Muscle layer of duodenum (tissue), 2 donors: Measurements from ENCODE around the gene MED10.
"Not testable (repeated sequence)": the region's sequence is repeated elsewhere in the genome, so short reads cannot be mapped to it uniquely, and the experiment has no call there.

Experiments used
- H3K27ac ChIP-seq: one replicate; pipeline ENCODE4 v1.7.0; 2013; ENCODE audit warnings: mild to moderate bottlenecking, low read length
- H3K27me3 ChIP-seq: one replicate; pipeline ENCODE4 v1.7.0; 2013; ENCODE audit warnings: low read depth, mild to moderate bottlenecking, control low read depth, low read length
- H3K36me3 ChIP-seq, 2 donors: one replicate each; pipeline ENCODE4 v1.7.0; 2013; ENCODE audit warnings: low read length in 2 of 2, control low read depth in 1 of 2, mild to moderate bottlenecking in 1 of 2; ENCODE audit not compliant: insufficient read depth in 2 of 2, control insufficient read depth in 1 of 2
- H3K4me1 ChIP-seq, 2 donors: one replicate each; pipeline ENCODE4 v1.7.0; 2013; ENCODE audit warnings: low read length in 2 of 2, mild to moderate bottlenecking in 2 of 2, control low read depth in 1 of 2, moderate library complexity in 1 of 2; ENCODE audit not compliant: insufficient read depth in 2 of 2, control insufficient read depth in 1 of 2
- H3K4me3 ChIP-seq, 2 donors: one replicate each; pipeline ENCODE4 v1.7.0; 2013; ENCODE audit warnings: low read length in 2 of 2, low read depth in 1 of 2, mild to moderate bottlenecking in 1 of 2
- H3K9me3 ChIP-seq, 2 donors: one replicate each; pipeline ENCODE4 v1.7.0; 2013; ENCODE audit warnings: low read length in 2 of 2, control low read depth in 1 of 2, mild to moderate bottlenecking in 1 of 2; ENCODE audit not compliant: control insufficient read depth in 1 of 2
- donor health status: healthy.

Gene MED10

GRCh38 chr5:6370580-6370979 is 7.8 kb downstream of the MED10 start:
- Histone ChIP-seq H3K36me3 (peaks cover 51 to 86% of the 10 kb centered on the region in 2 donors), H3K27me3 (no peaks in the 10 kb centered on the region), H3K27ac (no peak overlapping the region)

GRCh38 chr5:6365977-6366590 is 12.3 kb downstream of the MED10 start:
- Histone ChIP-seq H3K9me3 (no peaks in the 10 kb centered on the region), H3K36me3 (peaks cover 17 to 51% of the 10 kb centered on the region in 2 donors), H3K27me3 (no peaks in the 10 kb centered on the region), H3K27ac (no peak overlapping the region), H3K4me3 (no peak overlapping the region), H3K4me1 (no peaks in the 10 kb centered on the region)

More at GRCh38 chr5:6370580-6370979, 7.8 kb downstream of the MED10 start:
- H3K4me1 ChIP-seq: no peaks in the 10 kb centered on the region
- H3K9me3 ChIP-seq: no peaks in the 10 kb centered on the region
- H3K4me3 ChIP-seq: no peak overlapping the region

- H3K36me3 ChIP-seq: peaks cover 11 to 45% of the 10 kb centered on the region in 2 donors
- H3K27me3 ChIP-seq: no peaks in the 10 kb centered on the region
- H3K27ac ChIP-seq: no peak overlapping the region
- H3K4me1 ChIP-seq: no peaks in the 10 kb centered on the region
- H3K4me3 ChIP-seq: no peak overlapping the region
- no peaks in the 10 kb centered on the region for H3K9me3 ChIP-seq
Observed at GRCh38 chr5:6365142-6365976, 13.0 kb downstream of the MED10 start.

- not testable (repeated sequence) for H3K27ac ChIP-seq, H3K4me3 ChIP-seq, H3K4me1 ChIP-seq, H3K9me3 ChIP-seq, H3K27me3 ChIP-seq
- H3K36me3 ChIP-seq: peaks cover 6 to 27% of the 10 kb centered on the region in 2 donors
Observed at GRCh38 chr5:6363454-6364011, 14.8 kb downstream of the MED10 start.

- Histone ChIP-seq H3K27ac (no peak overlapping the region), H3K9me3 (no peaks in the 10 kb centered on the region), H3K4me1 (no peaks in the 10 kb centered on the region), H3K27me3 (no peaks in the 10 kb centered on the region), H3K36me3 (peaks cover 6 to 31% of the 10 kb centered on the region in 2 donors), H3K4me3 (no peak overlapping the region)
Observed at GRCh38 chr5:6362846-6363245, 15.5 kb downstream of the MED10 start.

- peaks cover 6 to 17% of the 10 kb centered on the region in 2 donors for H3K36me3 ChIP-seq
- no peaks in the 10 kb centered on the region for H3K9me3 ChIP-seq
- H3K27ac ChIP-seq: no peak overlapping the region
- H3K4me1 ChIP-seq: no peaks in the 10 kb centered on the region
- no peaks in the 10 kb centered on the region for H3K27me3 ChIP-seq
- no peak overlapping the region for H3K4me3 ChIP-seq
Observed at GRCh38 chr5:6361101-6361500, 17.2 kb downstream of the MED10 start.

- Histone ChIP-seq H3K4me3 (no peak overlapping the region), H3K9me3 (no peaks in the 10 kb centered on the region), H3K27me3 (no peaks in the 10 kb centered on the region), H3K36me3 (peaks cover 6 to 14% of the 10 kb centered on the region in 2 donors), H3K4me1 (no peaks in the 10 kb centered on the region), H3K27ac (no peak overlapping the region)
Observed at GRCh38 chr5:6360323-6361072, 17.8 kb downstream of the MED10 start.

GRCh38 chr5:6359555-6360322 is 18.6 kb downstream of the MED10 start:
- Histone ChIP-seq H3K4me1 (no peaks in the 10 kb centered on the region), H3K36me3 (peaks cover 6 to 14% of the 10 kb centered on the region in 2 donors), H3K27ac (no peak overlapping the region), H3K9me3 (no peaks in the 10 kb centered on the region), H3K27me3 (no peaks in the 10 kb centered on the region), H3K4me3 (no peak overlapping the region)

GRCh38 chr5:6358434-6358820 is 19.9 kb downstream of the MED10 start:
- Histone ChIP-seq H3K4me1 (no peaks in the 10 kb centered on the region), H3K9me3 (no peaks in the 10 kb centered on the region), H3K36me3 (peaks cover 6 to 14% of the 10 kb centered on the region in 2 donors), H3K4me3 (no peak overlapping the region), H3K27me3 (no peaks in the 10 kb centered on the region), H3K27ac (no peak overlapping the region)

- H3K27me3 ChIP-seq, H3K4me3 ChIP-seq, H3K4me1 ChIP-seq, H3K9me3 ChIP-seq, H3K27ac ChIP-seq: not testable (repeated sequence)
- H3K36me3 ChIP-seq: peaks cover 6 to 13% of the 10 kb centered on the region in 2 donors
Observed at GRCh38 chr5:6357817-6358433, 20.4 kb downstream of the MED10 start.
